ENCODE measurements around the gene EPHA6. TPM values are rescaled to one million over a fixed set of nuclear protein-coding genes. Genes with fewer than 3 reads are reported as not detected.
A peak's percentile ranks its signal among the peaks of the same experiment; 100 is the strongest.

The EPHA6 gene
- total RNA-seq, 1 experiment from 2014 or later: not detected

DNA sequence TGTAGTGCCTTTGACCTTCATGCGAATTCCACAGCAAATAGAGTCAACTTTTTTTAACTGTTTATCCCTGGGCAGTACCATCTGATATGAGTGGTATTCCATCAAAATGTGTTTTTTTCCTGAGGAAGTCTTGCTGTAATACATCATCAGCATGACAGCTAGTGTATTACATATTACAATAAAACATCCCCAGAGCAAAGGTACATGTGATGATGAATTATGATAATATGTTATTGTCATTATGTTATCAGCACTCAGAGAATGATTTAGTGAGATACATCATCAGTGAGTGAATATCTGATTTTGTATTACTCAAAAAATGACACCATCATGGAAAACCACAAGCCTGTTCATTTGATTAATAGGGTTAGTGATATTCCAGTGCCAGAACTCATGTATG is 880.5 kb downstream of the EPHA6 start:
- DNase-seq (ENCODE audit: low read depth): no peak

DNA sequence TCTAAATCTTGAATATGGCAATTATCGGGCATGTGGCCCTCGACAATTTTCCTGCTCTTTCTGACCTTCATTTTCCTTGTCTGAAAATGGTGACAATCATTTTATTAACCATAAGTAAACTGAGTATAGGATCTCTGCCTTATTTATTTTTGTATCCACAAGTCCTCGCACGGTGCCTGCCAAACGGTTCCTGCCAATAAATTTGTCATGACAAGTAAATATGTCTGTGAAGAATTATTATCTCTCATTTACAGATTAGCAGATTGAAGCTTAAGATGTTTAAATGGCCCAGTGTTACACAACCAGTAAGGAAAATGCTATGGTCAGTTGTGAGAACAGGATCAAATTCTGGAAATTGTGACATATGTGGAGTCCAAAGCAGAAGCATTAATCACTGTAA is 884.3 kb downstream of the EPHA6 start:
- DNase-seq (ENCODE audit: low read depth): no peak

DNA sequence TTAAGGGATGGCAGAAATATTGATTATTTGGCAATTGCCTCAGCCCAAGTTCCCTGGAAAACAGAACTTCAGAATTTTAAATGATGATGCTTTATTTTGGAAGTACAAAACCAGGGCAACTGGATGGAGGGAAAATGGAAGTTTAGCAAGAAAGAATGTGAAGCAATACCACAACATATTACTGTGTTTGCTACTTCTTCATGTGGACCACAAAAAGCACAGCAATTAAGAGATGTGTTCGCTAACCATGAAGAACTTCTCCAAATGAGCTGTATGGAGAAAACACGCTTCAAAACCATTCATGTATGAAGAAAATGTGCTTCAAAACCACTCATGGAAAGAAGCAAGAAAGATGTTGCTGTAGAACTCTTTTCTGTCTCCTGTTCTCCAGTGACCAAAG is 885.5 kb downstream of the EPHA6 start:
- no peak for DNase-seq (ENCODE audit: low read depth)

GRCh38 chr3:97705764-97706163 is 891.4 kb downstream of the EPHA6 start:
- DNase-seq (ENCODE audit: low read depth): no peak

- DNase-seq (ENCODE audit: low read depth): no peak
Measured at GRCh38 chr3:97706226-97706625, 891.8 kb downstream of the EPHA6 start.

GRCh38 chr3:97711654-97712053 is 897.3 kb downstream of the EPHA6 start:
- DNase-seq (ENCODE audit: low read depth): no peak

- DNase-seq (ENCODE audit: low read depth): no peak
Measured at GRCh38 chr3:97712919-97713318, 898.5 kb downstream of the EPHA6 start.

DNA sequence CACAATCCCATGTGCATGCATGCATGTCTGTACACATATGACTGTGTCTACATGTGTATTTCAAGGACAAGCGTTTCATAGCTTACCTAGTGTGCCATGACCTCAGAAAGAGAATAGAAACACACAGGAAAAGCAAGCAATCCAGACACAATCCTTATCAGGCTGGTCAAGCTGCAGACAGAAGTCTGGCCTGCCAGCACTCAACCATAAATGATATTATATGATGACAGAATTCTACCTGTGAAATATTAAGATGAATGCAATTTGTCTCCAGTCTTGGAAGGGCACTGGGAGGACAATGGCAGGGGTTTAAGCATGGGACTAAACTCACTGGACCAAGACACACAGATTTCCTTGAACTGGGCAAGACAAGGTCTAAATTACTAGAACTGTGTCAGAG is 899.2 kb downstream of the EPHA6 start:
- no peak for DNase-seq (ENCODE audit: low read depth)

DNA sequence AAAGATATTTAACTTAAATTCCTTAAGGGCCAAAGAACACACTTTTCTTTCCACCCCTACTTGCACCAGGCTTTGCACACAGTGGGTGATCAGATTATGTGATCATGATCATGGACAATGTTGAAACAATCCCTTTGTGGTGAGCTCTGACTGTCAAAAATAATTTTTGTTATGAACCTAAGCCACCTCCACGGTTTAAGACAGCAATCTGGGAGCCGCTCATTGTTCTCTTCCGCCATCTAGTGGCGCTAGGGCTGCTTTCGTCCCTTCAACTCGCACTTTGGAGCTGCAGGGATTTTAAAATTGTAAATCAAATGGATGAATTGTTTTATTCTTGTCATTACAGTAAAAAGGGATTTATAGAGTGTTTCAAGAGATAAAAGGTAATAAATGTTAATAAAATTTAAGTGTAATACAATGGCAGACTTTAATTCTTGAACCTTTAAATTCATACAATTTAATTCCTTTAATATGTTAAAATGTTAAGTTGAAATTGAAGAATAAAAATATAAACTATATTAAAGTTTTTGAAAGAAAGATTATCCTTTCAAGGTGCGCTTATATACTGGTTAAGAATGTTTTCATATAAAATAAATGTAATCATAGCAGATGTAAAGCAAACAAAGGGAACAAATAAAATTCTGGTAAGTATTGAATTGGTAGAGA is 904.9 kb downstream of the EPHA6 start:
- peak; percentile 61 for DNase-seq (ENCODE audit: low read depth)

- DNase-seq (ENCODE audit: low read depth): no peak
Measured at GRCh38 chr3:97720417-97720816, 906.0 kb downstream of the EPHA6 start.

DNA sequence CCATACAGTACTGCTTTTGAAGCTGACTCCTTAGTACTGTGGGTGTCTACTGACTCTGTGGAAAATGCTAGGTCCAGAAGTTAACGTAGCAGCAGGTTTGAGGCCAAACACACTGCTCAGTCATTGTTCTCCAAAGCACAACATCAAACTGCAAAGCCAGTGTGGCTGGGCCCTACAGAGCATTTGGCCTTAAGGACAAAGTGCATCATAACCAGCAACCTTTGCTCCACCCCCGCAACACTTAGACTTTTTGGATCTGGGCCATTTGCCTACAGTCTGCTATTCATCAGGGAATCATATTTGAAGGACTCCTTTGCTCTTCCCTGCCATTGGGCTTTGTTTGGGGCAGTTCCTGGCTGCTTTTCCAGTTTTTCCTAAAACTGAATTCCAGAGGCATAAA is 907.1 kb downstream of the EPHA6 start:
- DNase-seq (ENCODE audit: low read depth): no peak

- no peak for DNase-seq (ENCODE audit: low read depth)
Measured at GRCh38 chr3:97736928-97737327, 922.5 kb downstream of the EPHA6 start.

GRCh38 chr3:97738761-97739160 is 924.4 kb downstream of the EPHA6 start:
- no peak for DNase-seq (ENCODE audit: low read depth)

DNA sequence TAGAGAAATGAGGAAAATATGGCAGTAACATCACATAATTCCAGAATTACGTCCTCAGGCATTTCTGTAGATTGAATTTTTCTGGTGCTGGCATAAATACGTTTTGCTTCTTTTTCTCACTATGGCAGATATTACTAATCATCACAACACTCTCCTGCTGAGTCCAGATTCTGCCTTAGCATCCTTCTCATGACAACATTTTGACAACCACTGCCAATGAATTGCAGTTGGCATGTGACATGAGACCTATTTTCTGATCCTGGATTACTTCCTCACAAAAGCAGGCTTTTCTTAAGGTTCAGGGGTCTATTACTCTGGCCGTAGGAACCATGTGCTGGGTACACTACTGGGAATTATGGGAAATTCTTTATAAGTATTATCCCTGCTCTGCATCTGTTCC is 927.6 kb downstream of the EPHA6 start:
- no peak for DNase-seq (ENCODE audit: low read depth)

GRCh38 chr3:97744289-97744688 is 929.9 kb downstream of the EPHA6 start:
- DNase-seq (ENCODE audit: low read depth): no peak

- DNase-seq (ENCODE audit: low read depth): no peak
Measured at GRCh38 chr3:97763586-97764406, 949.4 kb downstream of the EPHA6 start.

- peak; percentile 85 for DNase-seq (ENCODE audit: low read depth)
Measured at GRCh38 chr3:97764407-97765238, 950.2 kb downstream of the EPHA6 start, which contains the start of gene ARL6. ARL6 (plus strand) TSS chr3:97764758; CDS start chr3:97768108, 3,350 bp downstream.

DNA sequence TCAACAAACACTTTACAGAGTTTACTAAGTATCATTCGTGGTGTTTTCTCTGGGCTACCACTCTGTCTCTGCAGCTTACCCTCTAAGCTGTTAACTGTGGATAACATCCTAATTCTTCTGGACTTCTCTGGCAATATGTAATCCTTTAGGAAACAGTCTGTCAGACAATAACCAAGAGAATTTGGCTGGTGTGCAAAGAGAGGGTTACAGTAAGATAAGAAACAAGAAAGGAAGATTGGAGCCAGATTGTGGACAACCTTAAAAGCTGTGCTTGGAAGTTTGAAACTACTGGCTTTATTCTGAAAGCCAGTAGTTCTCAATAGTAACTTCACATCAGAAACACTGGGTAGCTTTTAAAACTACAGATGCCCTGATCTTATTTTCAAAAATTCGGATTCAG is 950.9 kb downstream of the EPHA6 start:
- no peak for DNase-seq (ENCODE audit: low read depth)

DNA sequence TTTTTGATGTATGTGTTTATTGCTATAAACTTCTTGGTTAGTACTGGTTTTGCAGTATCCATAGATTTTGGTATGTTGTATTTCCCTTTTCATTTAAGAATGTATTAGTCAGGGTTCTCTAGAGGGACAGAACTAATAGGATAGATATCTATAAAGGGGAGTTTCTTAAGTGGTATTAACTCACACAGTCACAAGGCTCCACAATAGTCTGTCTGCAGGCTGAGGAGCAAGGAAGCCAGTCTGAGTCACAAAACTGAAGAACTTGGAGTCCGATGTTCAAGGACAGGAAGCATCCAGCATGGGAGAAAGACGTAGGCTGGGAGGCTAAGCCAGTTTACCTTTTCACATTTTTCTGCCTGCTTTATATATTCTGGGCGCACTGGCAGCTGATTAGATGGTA is 958.5 kb downstream of the EPHA6 start:
- DNase-seq (ENCODE audit: low read depth): no peak

DNA sequence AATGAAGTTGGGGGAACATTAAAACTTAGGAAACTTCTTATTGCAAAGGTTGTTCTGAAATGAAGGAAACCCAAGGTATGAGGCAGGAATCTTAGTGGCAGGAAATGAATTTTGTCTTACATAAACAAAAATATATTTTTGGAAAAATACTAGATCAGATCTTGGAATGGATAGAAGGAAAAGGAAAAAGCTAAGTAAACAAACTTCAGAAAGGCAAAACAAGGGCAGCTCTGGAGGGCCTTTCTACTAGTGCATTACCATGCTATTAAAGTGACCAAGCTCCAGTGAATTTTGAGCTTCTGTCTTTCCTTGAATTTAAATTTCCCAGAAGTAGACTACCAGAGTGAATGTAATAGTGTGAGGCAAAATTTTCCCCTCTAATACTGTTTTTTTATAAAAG is 963.8 kb downstream of the EPHA6 start:
- DNase-seq (ENCODE audit: low read depth): no peak

DNA sequence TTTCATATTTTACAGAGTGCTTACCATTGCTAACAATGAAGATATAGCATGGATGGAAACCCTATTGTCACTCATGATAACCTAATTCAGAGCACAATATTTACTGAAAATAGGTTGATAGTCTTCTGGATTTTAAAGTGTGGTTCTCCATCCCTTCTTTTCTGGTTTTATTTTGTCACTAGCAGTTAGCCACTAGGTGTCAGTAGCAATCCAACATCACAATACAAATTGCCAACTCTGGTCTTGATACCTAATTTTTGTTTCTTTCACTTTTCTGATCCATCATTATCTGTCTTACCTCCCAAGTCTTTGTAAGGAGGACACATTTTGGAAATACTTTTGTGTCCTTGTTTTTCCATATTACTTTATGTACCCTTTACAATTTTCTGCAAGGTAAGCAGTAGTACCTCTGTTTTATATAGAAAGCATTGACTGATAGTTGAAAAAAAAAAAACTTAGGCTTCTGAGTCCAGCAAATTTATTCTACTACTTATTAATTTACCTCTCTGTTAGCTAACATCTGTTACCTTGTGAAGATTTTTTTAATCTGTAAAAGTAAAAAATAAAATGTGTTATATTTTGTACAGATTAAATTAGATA is 979.1 kb downstream of the EPHA6 start:
- DNase-seq (ENCODE audit: low read depth): peak; percentile 65

- DNase-seq (ENCODE audit: low read depth): no peak
Measured at GRCh38 chr3:97795951-97796350, 981.6 kb downstream of the EPHA6 start.

Measured in RPMI7951 (cell line).